GM18508 (cell line): ENCODE results near the gene KRTAP23-1.

Experiments
- ATAC-seq: cut with Tn5 transposase; IDR thresholded peaks from one replicate; pipeline ENCODE4 v1.9.1; 2021; ENCODE audit warnings: moderate number of reproducible peaks; ENCODE audit not compliant: insufficient read depth, unreplicated experiment

KRTAP23-1 gene

GRCh38 chr21:30348506-30348905 lies at the start of gene KRTAP23-1:
KRTAP23-1 (minus strand) TSS chr21:30348606; CDS start chr21:30348606, 0 bp downstream.
- no peak for ATAC-seq

GRCh38 chr21:30395731-30396130 lies 47.3 kb upstream of the KRTAP23-1 start, which contains the start of gene KRTAP13-1:
KRTAP13-1 (plus strand) TSS chr21:30396031; CDS start chr21:30396087, 56 bp downstream.
- no peak for ATAC-seq

- no peak for ATAC-seq
Measured at GRCh38 chr21:30391492-30392025, 43.2 kb upstream of the KRTAP23-1 start.

- ATAC-seq: no peak
Measured at GRCh38 chr21:30382201-30382600, 33.8 kb upstream of the KRTAP23-1 start.

- ATAC-seq: no peak
Measured at GRCh38 chr21:30372139-30372770, 23.8 kb upstream of the KRTAP23-1 start, which contains the start of gene KRTAP13-2. KRTAP13-2 (minus strand) TSS chr21:30372271; CDS start chr21:30372213, 58 bp downstream.

GRCh38 chr21:30355906-30356305 lies 7.5 kb upstream of the KRTAP23-1 start:
- no peak for ATAC-seq

- ATAC-seq: no peak
Measured at GRCh38 chr21:30354308-30355005, 6.1 kb upstream of the KRTAP23-1 start.

- no peak for ATAC-seq
Measured at GRCh38 chr21:30351534-30351933, 3.1 kb upstream of the KRTAP23-1 start.

GRCh38 chr21:30349572-30349971 lies 1.2 kb upstream of the KRTAP23-1 start:
- no peak for ATAC-seq

GRCh38 chr21:30345014-30345413 lies 3.4 kb downstream of the KRTAP23-1 start:
- no peak for ATAC-seq

GRCh38 chr21:30340714-30341573 lies 7.5 kb downstream of the KRTAP23-1 start:
- no peak for ATAC-seq

- ATAC-seq: no peak
Measured at GRCh38 chr21:30338717-30339116, 9.7 kb downstream of the KRTAP23-1 start.

- ATAC-seq: no peak
Measured at GRCh38 chr21:30337772-30338171, 10.6 kb downstream of the KRTAP23-1 start.

GRCh38 chr21:30337276-30337744 lies 11.1 kb downstream of the KRTAP23-1 start, which contains the start of gene KRTAP27-1:
KRTAP27-1 (minus strand) TSS chr21:30337694; CDS start chr21:30337668, 26 bp downstream.
- ATAC-seq: no peak

- ATAC-seq: no peak
Measured at GRCh38 chr21:30336596-30336995, 11.8 kb downstream of the KRTAP23-1 start.

- ATAC-seq: no peak
Measured at GRCh38 chr21:30333736-30334135, 14.7 kb downstream of the KRTAP23-1 start.

- no peak for ATAC-seq
Measured at GRCh38 chr21:30332681-30333080, 15.7 kb downstream of the KRTAP23-1 start.

GRCh38 chr21:30329203-30329875 lies 19.1 kb downstream of the KRTAP23-1 start:
- ATAC-seq: no peak

GRCh38 chr21:30326390-30326789 lies 22.0 kb downstream of the KRTAP23-1 start:
- ATAC-seq: no peak

- ATAC-seq: no peak
Measured at GRCh38 chr21:30320215-30320614, 28.2 kb downstream of the KRTAP23-1 start, which contains the start of gene KRTAP26-1. KRTAP26-1 (minus strand) TSS chr21:30320315; CDS start chr21:30320035, 280 bp downstream.
